ENCODE data around the gene TRHDE.
"Not testable (repeated sequence)": the region's sequence is repeated elsewhere in the genome, so short reads cannot be mapped to it uniquely, and the experiment has no call there.

TRHDE gene

DNA sequence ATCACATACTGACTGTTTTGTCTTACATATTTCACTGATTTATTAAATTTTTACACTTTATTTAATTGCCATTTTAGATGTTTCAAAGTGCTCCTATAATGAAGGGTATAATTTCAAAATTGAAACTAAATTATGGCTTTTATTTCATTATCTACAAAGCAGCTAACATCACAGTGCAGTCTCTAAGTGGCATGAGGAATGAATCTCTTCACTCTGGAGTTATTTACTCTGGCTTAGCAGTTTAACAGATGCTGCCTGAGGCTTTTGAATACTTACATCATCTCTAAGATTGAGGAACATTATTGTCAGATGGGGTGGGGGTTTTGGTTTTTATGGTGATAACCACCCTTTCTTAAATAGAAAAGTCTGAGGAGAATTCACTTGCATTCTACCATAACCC, 386.4 kb downstream of the TRHDE start:
- TF ChIP-seq Cebpa-rat (IDR thresholded peaks at IDR 0.05): no peak
- H3K9ac ChIP-seq: no peak overlapping the region
- H3K4me2 ChIP-seq: no peak overlapping the region
- no peak overlapping the region for H3K27ac ChIP-seq
- no peaks in the 10 kb centered on the region for H3K27me3 ChIP-seq
- no peak overlapping the region for H3K4me3 ChIP-seq
- no peaks in the 10 kb centered on the region for H3K9me3 ChIP-seq (replicated peaks in 1 of 11)
- H4K20me1 ChIP-seq: no peaks in the 10 kb centered on the region
- H3K4me1 ChIP-seq: no peaks in the 10 kb centered on the region
- H3K36me3 ChIP-seq: no peaks in the 10 kb centered on the region

- not testable (repeated sequence) for H3K4me2 ChIP-seq; H3K36me3 ChIP-seq; H3K4me3 ChIP-seq; H3K27ac ChIP-seq; H3K9me3 ChIP-seq (replicated peaks in 1 of 11); H4K20me1 ChIP-seq; H3K9ac ChIP-seq; H3K27me3 ChIP-seq; H3K4me1 ChIP-seq
Observed at GRCh38 chr12:72660174-72660573, 388.0 kb downstream of the TRHDE start.

- no peak for TF ChIP-seq Cebpa-rat (IDR thresholded peaks at IDR 0.05)
- no peaks in the 10 kb centered on the region for H3K9me3 ChIP-seq (replicated peaks in 1 of 11)
- peak overlapping the region in 4 of 11 experiments; percentile 30 to 66 (median 49); a peak in 6 of 22 replicates for H3K27ac ChIP-seq
- H3K27me3 ChIP-seq: no peaks in the 10 kb centered on the region
- no peaks in the 10 kb centered on the region for H3K36me3 ChIP-seq
- H3K4me3 ChIP-seq: no peak overlapping the region
- peaks cover 7 to 40% (median 14%) of the 10 kb centered on the region in 10 experiments; a peak in 15 of 20 replicates for H3K4me1 ChIP-seq
- peak overlapping the region in 10 of 11 experiments; percentile 33 to 74 (median 40); a peak in 17 of 22 replicates for H3K4me2 ChIP-seq
- no peak overlapping the region for H3K9ac ChIP-seq
- H4K20me1 ChIP-seq: no peaks in the 10 kb centered on the region
Observed at GRCh38 chr12:72673853-72674252, 401.7 kb downstream of the TRHDE start.

- no peak for TF ChIP-seq Cebpa-rat (IDR thresholded peaks at IDR 0.05)
- no peaks in the 10 kb centered on the region for H3K9me3 ChIP-seq (replicated peaks in 1 of 11)
- H3K4me1 ChIP-seq: peaks cover 7 to 48% (median 14%) of the 10 kb centered on the region in 10 experiments; a peak in 15 of 20 replicates
- H3K4me3 ChIP-seq: no peak overlapping the region
- H4K20me1 ChIP-seq: no peaks in the 10 kb centered on the region
- H3K36me3 ChIP-seq: no peaks in the 10 kb centered on the region
- H3K9ac ChIP-seq: no peak overlapping the region
- H3K27me3 ChIP-seq: no peaks in the 10 kb centered on the region
- no peak overlapping the region for H3K27ac ChIP-seq
- H3K4me2 ChIP-seq: no peak overlapping the region
Observed at GRCh38 chr12:72676556-72676955, 404.4 kb downstream of the TRHDE start.

- Histone ChIP-seq H3K36me3 (no peaks in the 10 kb centered on the region), H3K27ac (no peak overlapping the region), H4K20me1 (no peaks in the 10 kb centered on the region), H3K9ac (no peak overlapping the region), H3K4me2 (peak overlapping the region in 1 of 11 experiments; percentile 12; a peak in 3 of 22 replicates), H3K9me3 (replicated peaks in 1 of 11) (no peaks in the 10 kb centered on the region), H3K4me1 (peaks cover 7 to 47% (median 14%) of the 10 kb centered on the region in 10 experiments; a peak in 15 of 20 replicates), H3K27me3 (no peaks in the 10 kb centered on the region), H3K4me3 (no peak overlapping the region)
- TF ChIP-seq Cebpa-rat (IDR thresholded peaks at IDR 0.05): no peak
Observed at GRCh38 chr12:72677139-72677538, 405.0 kb downstream of the TRHDE start.

- no peak for TF ChIP-seq Cebpa-rat (IDR thresholded peaks at IDR 0.05)
- H3K36me3 ChIP-seq: no peaks in the 10 kb centered on the region
- no peaks in the 10 kb centered on the region for H3K27me3 ChIP-seq
- no peak overlapping the region for H3K9ac ChIP-seq
- H3K4me3 ChIP-seq: no peak overlapping the region
- peak overlapping the region in 2 of 11 experiments; percentile 12 to 19; a peak in 3 of 22 replicates for H3K4me2 ChIP-seq
- H3K27ac ChIP-seq: no peak overlapping the region
- H3K4me1 ChIP-seq: peaks cover 7 to 40% (median 14%) of the 10 kb centered on the region in 10 experiments; a peak in 15 of 20 replicates
- H3K9me3 ChIP-seq (replicated peaks in 1 of 11): no peaks in the 10 kb centered on the region
- no peaks in the 10 kb centered on the region for H4K20me1 ChIP-seq
Observed at GRCh38 chr12:72677846-72678245, 405.7 kb downstream of the TRHDE start.

DNA sequence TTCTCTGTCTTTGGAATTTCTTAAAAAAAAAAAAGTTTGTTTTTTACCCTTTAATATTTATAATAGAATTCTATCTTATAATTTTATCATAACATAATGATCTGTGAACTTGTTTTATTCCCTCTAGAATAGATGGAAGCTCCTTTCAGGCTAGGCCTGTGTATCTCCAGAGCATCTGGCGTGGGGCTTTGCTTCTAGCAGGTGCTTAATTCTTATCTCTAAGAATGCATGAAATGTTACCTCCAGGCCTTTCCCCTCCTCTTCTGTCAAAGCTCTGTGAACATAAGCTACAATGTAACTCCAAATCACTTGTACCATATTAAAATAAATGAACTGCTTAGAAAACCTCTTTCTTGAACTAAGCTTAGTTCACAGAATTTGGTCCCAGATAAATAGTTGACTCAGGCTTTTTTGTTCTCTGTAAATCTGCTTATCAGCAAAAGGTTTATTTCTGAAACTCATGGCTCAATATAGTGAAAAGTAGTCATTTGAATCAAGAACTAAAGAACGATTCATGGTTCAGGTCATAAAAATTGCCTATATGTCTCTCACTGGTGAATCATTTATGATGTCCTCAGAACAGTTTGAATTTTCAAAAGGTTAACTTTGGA, 407.1 kb downstream of the TRHDE start:
- H3K36me3 ChIP-seq: no peaks in the 10 kb centered on the region
- no peak for TF ChIP-seq Cebpa-rat (IDR thresholded peaks at IDR 0.05)

DNA sequence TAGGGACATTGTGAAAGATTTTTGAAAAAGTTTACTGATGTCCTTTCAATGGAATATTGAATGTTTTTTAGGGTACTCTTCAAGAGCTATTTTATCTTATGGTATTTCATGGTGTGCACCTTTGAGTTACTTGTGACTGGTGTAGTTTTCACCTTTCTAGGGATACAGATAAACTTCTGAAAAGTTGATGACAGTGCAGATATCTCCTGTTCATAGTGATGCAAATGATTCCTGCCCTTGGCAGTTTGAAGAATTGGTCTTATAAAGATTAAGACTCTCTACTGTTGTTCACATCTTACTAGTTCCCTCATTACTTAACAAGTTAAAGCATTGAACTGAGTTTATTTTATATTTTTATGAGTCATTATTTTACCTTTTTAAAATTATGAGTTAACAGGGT, 408.9 kb downstream of the TRHDE start:
- Histone ChIP-seq H3K4me1 (peaks cover 0 to 20% (median 0%) of the 10 kb centered on the region in 10 experiments; a peak in 4 of 20 replicates), H4K20me1 (no peaks in the 10 kb centered on the region), H3K4me3 (no peak overlapping the region), H3K9me3 (replicated peaks in 1 of 11) (no peaks in the 10 kb centered on the region), H3K9ac (no peak overlapping the region), H3K27ac (no peak overlapping the region), H3K27me3 (no peaks in the 10 kb centered on the region), H3K36me3 (no peaks in the 10 kb centered on the region), H3K4me2 (no peak overlapping the region)
- no peak for TF ChIP-seq Cebpa-rat (IDR thresholded peaks at IDR 0.05)

More for the DNA sequence above, 407.1 kb downstream of the TRHDE start:
- Histone ChIP-seq H3K4me3 (no peak overlapping the region), H4K20me1 (no peaks in the 10 kb centered on the region), H3K9ac (no peak overlapping the region), H3K27ac (no peak overlapping the region), H3K27me3 (no peaks in the 10 kb centered on the region), H3K4me2 (peak overlapping the region in 2 of 11 experiments; percentile 1 to 28; a peak in 1 of 22 replicates), H3K4me1 (peaks cover 3 to 26% (median 4%) of the 10 kb centered on the region in 10 experiments; a peak in 13 of 20 replicates), H3K9me3 (replicated peaks in 1 of 11) (no peaks in the 10 kb centered on the region)

- Histone ChIP-seq H4K20me1 (no peaks in the 10 kb centered on the region), H3K36me3 (no peaks in the 10 kb centered on the region), H3K9me3 (replicated peaks in 1 of 11) (no peaks in the 10 kb centered on the region), H3K27me3 (no peaks in the 10 kb centered on the region), H3K9ac (no peak overlapping the region), H3K4me3 (no peak overlapping the region), H3K4me1 (peaks cover 0 to 3% (median 0%) of the 10 kb centered on the region in 10 experiments; a peak in 1 of 20 replicates), H3K4me2 (no peak overlapping the region), H3K27ac (no peak overlapping the region)
- no peak for TF ChIP-seq Cebpa-rat (IDR thresholded peaks at IDR 0.05)
Observed at GRCh38 chr12:72684491-72684890, 412.3 kb downstream of the TRHDE start.

DNA sequence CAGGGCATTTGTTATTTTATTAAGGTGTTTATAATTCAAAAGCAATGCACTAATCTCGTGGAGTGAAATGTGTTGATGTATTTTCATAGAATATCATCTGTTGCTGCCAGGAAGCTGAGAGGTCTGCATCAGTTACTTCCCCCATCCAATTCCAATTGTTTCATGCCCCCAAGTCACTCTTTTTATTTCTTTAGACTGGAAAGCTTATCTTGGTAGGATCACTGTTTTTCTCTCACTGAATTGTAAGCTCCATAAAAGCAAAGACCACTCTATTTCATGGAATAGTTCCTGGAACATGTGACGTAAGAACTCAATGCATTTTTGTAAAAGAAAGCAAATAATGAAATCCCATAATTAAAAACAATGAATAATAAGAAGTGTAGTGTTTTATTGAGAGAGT, 420.2 kb downstream of the TRHDE start:
- Histone ChIP-seq H3K4me1 (no peaks in the 10 kb centered on the region), H4K20me1 (no peaks in the 10 kb centered on the region), H3K4me2 (no peak overlapping the region), H3K36me3 (no peaks in the 10 kb centered on the region), H3K4me3 (no peak overlapping the region), H3K27ac (no peak overlapping the region), H3K27me3 (no peaks in the 10 kb centered on the region), H3K9ac (no peak overlapping the region), H3K9me3 (replicated peaks in 1 of 11) (no peaks in the 10 kb centered on the region)
- TF ChIP-seq Cebpa-rat (IDR thresholded peaks at IDR 0.05): no peak
